Thyroid gland (tissue), 4 donors: Measurements from ENCODE around the gene HDAC11.

ENCODE experiments used
- CTCF ChIP-seq, 6 experiments: fragments of 200-600 bp in 3 of 6; fragments of 450-650 bp in 3 of 6; sonication (generic) in 3 of 6; IDR thresholded peaks; one replicate each; pipeline ENCODE4 v1.5.1; 2016 to 2019; ENCODE audit warnings: antibody characterized with exemption in 6 of 6, mild to moderate bottlenecking in 2 of 6, inconsistent platforms in 1 of 6, moderate library complexity in 1 of 6
- POLR2A ChIP-seq, 2 donors: fragments of 450-650 bp; IDR thresholded peaks; one replicate each; pipeline ENCODE4 v1.6.1; 2017; ENCODE audit warnings: antibody characterized with exemption in 2 of 2, mild to moderate bottlenecking in 2 of 2, moderate library complexity in 1 of 2

- no peak for TF ChIP-seq POLR2A (IDR thresholded peaks at IDR 0.05)
- no peak for TF ChIP-seq CTCF (IDR thresholded peaks at IDR 0.05)
Measured at GRCh38 chr3:13451301-13451673, 28.8 kb upstream of the HDAC11 start.
